NCI-H748 treated with DMSO at 0.1 percent for 48 hours (cell line): ENCODE measurements around the gene AFF2.

Experiments used
- DNase-seq: peaks from one replicate; lab custom pipeline; 2025; lab: John Stamatoyannopoulos, UW

The AFF2 gene

GRCh38 chrX:149010013-149010852 is 509.8 kb downstream of the AFF2 start:
- DNase-seq: peak; percentile 16

GRCh38 chrX:149010853-149011224 is 510.4 kb downstream of the AFF2 start:
- peak; percentile 51 for DNase-seq

- DNase-seq: no peak
Observed at GRCh38 chrX:149013081-149013480, 512.7 kb downstream of the AFF2 start.

GRCh38 chrX:149021159-149021558 is 520.7 kb downstream of the AFF2 start:
- no peak for DNase-seq

GRCh38 chrX:149022485-149022884 is 522.1 kb downstream of the AFF2 start:
- no peak for DNase-seq

GRCh38 chrX:149032449-149032848 is 532.0 kb downstream of the AFF2 start:
- DNase-seq: no peak

- no peak for DNase-seq
Observed at GRCh38 chrX:149036086-149036485, 535.7 kb downstream of the AFF2 start.

- no peak for DNase-seq
Observed at GRCh38 chrX:149037281-149037870, 537.0 kb downstream of the AFF2 start.

GRCh38 chrX:149039057-149039456 is 538.6 kb downstream of the AFF2 start:
- DNase-seq: no peak

- no peak for DNase-seq
Observed at GRCh38 chrX:149040873-149041535, 540.6 kb downstream of the AFF2 start.

GRCh38 chrX:149043401-149043800 is 543.0 kb downstream of the AFF2 start:
- DNase-seq: no peak

- DNase-seq: no peak
Observed at GRCh38 chrX:149044471-149044870, 544.1 kb downstream of the AFF2 start.

GRCh38 chrX:149045645-149046210 is 545.3 kb downstream of the AFF2 start:
- no peak for DNase-seq
